Glutamatergic neuron (in vitro differentiated cells): ENCODE results near the gene BMP2K. TPM values are rescaled to one million over a fixed set of nuclear protein-coding genes. Genes with fewer than 3 reads are reported as not detected.
A peak's percentile ranks its signal among the peaks of the same experiment; 100 is the strongest.

Experiments used
- DNase-seq: peaks from one replicate; pipeline ENCODE4 v3.0.0; 2022
- H3K27ac Mint-ChIP-seq: one replicate; pipeline ENCODE4 v1.8.0; 2020; ENCODE audit warnings: mild to moderate bottlenecking, mixed read lengths, inconsistent platforms; ENCODE audit not compliant: unreplicated experiment
- H3K27me3 Mint-ChIP-seq: one replicate; pipeline ENCODE4 v1.8.0; 2020; ENCODE audit warnings: mild to moderate bottlenecking, moderate library complexity, mixed read lengths, inconsistent platforms; ENCODE audit not compliant: unreplicated experiment
- H3K36me3 Mint-ChIP-seq: one replicate; pipeline ENCODE4 v1.8.0; 2020; ENCODE audit warnings: mild to moderate bottlenecking, mixed read lengths, inconsistent platforms; ENCODE audit not compliant: unreplicated experiment
- H3K4me1 Mint-ChIP-seq: one replicate; pipeline ENCODE4 v1.8.0; 2020; ENCODE audit warnings: mild to moderate bottlenecking, low read depth, mixed read lengths, inconsistent platforms; ENCODE audit not compliant: unreplicated experiment
- H3K4me3 Mint-ChIP-seq: one replicate; pipeline ENCODE4 v1.8.0; 2020; ENCODE audit warnings: mild to moderate bottlenecking, mixed read lengths, inconsistent platforms; ENCODE audit not compliant: unreplicated experiment
- H3K9me3 Mint-ChIP-seq: one replicate; pipeline ENCODE4 v1.8.0; 2020; ENCODE audit warnings: mild to moderate bottlenecking, moderate library complexity, mixed read lengths, inconsistent platforms; ENCODE audit not compliant: unreplicated experiment
- total RNA-seq: library from RNA; stranded (reverse); fragmentation: NEBNext Ultra II Directional; extraction: Animal tissue kit (Norgen Biotek cat#: 25700); gene quantifications from one replicate; pipeline ENCODE4 v1.2.1, GENCODE V29; 2021; ENCODE audit not compliant: unreplicated experiment
- TF ChIP-seq, protein P1 (sequence below): fragments of 200-600 bp; sonication (generic); IDR thresholded peaks from one replicate; pipeline ENCODE4 v1.5.0; 2021; ENCODE audit not compliant: partially characterized antibody, unreplicated experiment

BMP2K gene
- total RNA-seq, 1 donor from 2014 or later, result 13.6 TPM

DNA sequence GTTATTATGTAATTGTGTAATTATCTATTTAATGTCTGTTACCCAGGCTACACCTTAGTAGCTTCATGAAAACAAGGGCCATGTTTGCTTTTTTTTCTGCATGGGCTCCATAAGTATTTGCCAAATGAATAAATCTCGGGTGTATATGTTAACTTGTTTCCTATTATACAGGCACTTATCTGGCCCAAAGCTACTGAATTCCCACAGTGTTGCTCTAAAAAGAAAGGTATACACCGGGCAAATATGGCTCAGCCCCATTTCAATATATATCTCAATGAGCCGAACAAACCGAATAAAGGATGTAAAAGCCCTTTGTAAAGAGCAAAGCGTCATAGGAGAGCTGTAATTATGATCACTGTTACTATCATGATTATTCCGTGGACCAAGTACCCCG, 162.3 kb downstream of the BMP2K start:
- H3K27me3 Mint-ChIP-seq, result peaks cover 2% of the 10 kb centered on the region
- peak overlapping the region; percentile 96 for H3K4me3 Mint-ChIP-seq
- peaks cover 5% of the 10 kb centered on the region for H3K4me1 Mint-ChIP-seq
- peaks cover 2% of the 10 kb centered on the region for H3K9me3 Mint-ChIP-seq
- TF ChIP-seq, protein P1, sequence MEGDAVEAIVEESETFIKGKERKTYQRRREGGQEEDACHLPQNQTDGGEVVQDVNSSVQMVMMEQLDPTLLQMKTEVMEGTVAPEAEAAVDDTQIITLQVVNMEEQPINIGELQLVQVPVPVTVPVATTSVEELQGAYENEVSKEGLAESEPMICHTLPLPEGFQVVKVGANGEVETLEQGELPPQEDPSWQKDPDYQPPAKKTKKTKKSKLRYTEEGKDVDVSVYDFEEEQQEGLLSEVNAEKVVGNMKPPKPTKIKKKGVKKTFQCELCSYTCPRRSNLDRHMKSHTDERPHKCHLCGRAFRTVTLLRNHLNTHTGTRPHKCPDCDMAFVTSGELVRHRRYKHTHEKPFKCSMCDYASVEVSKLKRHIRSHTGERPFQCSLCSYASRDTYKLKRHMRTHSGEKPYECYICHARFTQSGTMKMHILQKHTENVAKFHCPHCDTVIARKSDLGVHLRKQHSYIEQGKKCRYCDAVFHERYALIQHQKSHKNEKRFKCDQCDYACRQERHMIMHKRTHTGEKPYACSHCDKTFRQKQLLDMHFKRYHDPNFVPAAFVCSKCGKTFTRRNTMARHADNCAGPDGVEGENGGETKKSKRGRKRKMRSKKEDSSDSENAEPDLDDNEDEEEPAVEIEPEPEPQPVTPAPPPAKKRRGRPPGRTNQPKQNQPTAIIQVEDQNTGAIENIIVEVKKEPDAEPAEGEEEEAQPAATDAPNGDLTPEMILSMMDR, result no peak
- peak overlapping the region; percentile 79 for H3K27ac Mint-ChIP-seq
- no peak for DNase-seq
- no peaks in the 10 kb centered on the region for H3K36me3 Mint-ChIP-seq

DNA sequence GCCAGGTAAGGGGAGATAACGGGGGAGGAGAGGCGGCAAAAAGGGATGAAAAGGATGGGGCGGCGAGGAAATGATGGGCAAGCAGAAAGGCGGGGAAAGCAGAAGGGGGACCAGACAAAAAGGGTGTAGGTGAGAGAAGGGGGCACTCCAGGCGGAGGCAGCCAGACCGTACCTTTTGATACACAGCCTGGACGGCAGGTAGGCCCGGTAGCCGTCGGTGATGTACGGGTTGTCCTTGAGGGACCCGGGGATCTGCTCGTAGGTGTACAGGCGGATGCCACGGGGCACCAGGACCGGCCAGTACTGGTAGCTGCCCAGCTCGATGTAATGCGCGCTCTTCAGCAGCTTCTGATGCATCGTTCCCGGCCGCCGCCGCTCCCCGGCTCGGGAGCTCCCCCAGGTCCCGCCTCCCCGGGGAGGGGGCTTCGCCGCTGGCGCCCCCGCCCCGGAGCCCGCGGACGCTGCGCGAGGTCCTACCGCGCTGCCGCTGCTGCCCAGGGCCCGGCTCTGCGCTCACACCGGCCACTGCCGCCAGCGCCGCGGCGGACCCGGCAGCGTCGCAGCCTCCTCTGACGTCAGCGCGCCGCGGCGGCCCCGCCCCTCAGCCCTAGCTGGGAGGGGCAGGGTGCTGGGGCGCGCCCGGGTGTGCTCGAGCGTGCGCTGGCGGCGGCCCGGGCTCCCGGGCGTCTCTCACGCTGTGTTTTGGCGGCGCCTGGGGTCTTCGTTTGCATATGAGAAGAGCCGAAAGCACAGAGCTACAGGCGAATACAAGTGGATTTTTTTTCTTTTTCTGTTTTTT, 162.9 kb downstream of the BMP2K start, which contains the start of gene PAQR3:
TSS of gene PAQR3 (minus strand) at position 571 of the 799 bp plus-strand sequence. CDS start at position 357, 214 bp downstream.
- peak; percentile 92 for DNase-seq
- peak within 1 kb of the TSS; percentile 79 for H3K27ac Mint-ChIP-seq
- peak within 1 kb of the TSS; percentile 96 for H3K4me3 Mint-ChIP-seq
- H3K27me3 Mint-ChIP-seq, result peaks cover 2% of the 10 kb centered on the region
- TF ChIP-seq, protein P1, result no peak
- H3K36me3 Mint-ChIP-seq, result no peaks in the 10 kb centered on the region
- peaks cover 5% of the 10 kb centered on the region for H3K4me1 Mint-ChIP-seq
- peaks cover 2% of the 10 kb centered on the region for H3K9me3 Mint-ChIP-seq

DNA sequence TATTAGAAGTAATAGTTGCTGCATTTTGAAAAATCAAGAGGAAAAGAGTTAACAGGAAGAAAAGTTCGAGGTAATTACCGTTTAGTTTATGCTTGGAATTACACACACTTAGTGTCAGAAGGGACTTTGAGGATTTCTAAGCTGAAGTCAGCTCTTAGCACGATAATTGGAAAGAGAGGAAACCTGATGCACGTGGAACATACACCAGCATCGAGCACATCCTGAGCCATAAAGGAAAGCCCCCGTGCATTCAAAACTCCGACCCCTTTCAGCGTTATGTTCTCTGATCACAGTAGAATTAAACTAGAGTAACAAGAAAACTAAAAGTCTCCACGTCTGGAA, 163.5 kb downstream of the BMP2K start:
- Mint-ChIP-seq H3K4me1 (peaks cover 5% of the 10 kb centered on the region), H3K9me3 (peaks cover 2% of the 10 kb centered on the region), H3K27ac (peak overlapping the region; percentile 17), H3K36me3 (no peaks in the 10 kb centered on the region), H3K27me3 (peaks cover 2% of the 10 kb centered on the region), H3K4me3 (peak overlapping the region; percentile 84)
- DNase-seq, result no peak
- TF ChIP-seq, protein P1, result no peak

DNA sequence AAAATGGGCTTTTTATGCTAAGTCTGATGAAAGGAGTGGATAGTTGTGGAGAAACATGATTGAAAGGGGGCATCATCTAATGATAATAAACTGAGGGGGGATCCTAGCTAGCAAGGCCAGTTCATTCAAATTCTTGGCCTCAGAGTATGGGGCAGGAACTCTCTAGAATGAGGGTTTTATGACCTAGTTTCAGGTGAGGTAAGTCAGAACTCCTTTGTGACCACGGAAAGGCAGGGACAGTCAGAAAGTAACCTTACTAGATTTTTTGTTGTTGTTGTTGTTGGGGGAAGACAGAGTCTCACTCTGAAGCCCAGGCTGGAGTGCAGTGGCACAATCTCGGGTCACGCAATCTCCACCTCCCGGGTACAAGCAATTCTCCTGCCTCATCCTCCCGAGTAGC, 164.6 kb downstream of the BMP2K start:
- peaks cover 5% of the 10 kb centered on the region for H3K4me1 Mint-ChIP-seq
- H3K27me3 Mint-ChIP-seq, result peaks cover 2% of the 10 kb centered on the region
- no peak overlapping the region for H3K4me3 Mint-ChIP-seq
- H3K9me3 Mint-ChIP-seq, result peaks cover 2% of the 10 kb centered on the region
- no peak for DNase-seq
- TF ChIP-seq, protein P1, result no peak
- H3K27ac Mint-ChIP-seq, result no peak overlapping the region
- H3K36me3 Mint-ChIP-seq, result peaks cover under 1% of the 10 kb centered on the region

DNA sequence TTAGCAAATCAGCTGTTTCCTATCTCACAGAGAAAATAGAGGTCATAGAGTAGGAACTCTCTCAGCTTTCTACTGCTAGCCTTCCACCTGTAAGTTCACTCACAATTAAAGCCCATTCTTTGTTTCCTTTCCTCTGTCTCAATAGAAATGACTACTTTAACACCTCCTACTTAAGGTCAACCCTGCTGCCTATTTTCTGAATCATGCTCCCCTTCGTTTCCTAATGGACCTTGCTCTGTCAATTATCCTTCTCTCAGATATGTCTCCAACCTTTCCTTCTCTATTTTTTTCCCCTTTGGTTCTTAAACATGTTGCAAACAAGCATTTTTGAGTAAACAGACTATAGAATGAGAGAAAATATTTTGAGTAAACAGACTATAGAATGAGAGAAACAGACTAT, 168.2 kb downstream of the BMP2K start:
- H3K27ac Mint-ChIP-seq, result no peak overlapping the region
- peaks cover 2% of the 10 kb centered on the region for H3K4me1 Mint-ChIP-seq
- DNase-seq, result no peak
- H3K4me3 Mint-ChIP-seq, result no peak overlapping the region
- TF ChIP-seq, protein P1, result no peak
- no peaks in the 10 kb centered on the region for H3K9me3 Mint-ChIP-seq
- no peaks in the 10 kb centered on the region for H3K27me3 Mint-ChIP-seq
- H3K36me3 Mint-ChIP-seq, result peaks cover 8% of the 10 kb centered on the region
